Transverse colon (tissue), 4 donors: ENCODE data around the gene TMEM220. TPM values are rescaled to one million over a fixed set of nuclear protein-coding genes. Genes with fewer than 3 reads are reported as not detected.

ENCODE experiments used
- DNase-seq: peaks from one replicate; pipeline ENCODE4 v3.0.0-alpha.2; 2019
- H3K27ac ChIP-seq, 4 donors: fragments of 200-600 bp; sonication (generic); 2 replicates each; pipeline ENCODE4 v1.5.1; 2016 to 2018; ENCODE audit warnings: inconsistent platforms in 4 of 4
- H3K27me3 ChIP-seq: fragments of 200-600 bp; sonication (generic); 2 replicates; pipeline ENCODE4 v1.5.1; 2017; ENCODE audit warnings: inconsistent platforms
- H3K36me3 ChIP-seq, 4 donors: fragments of 200-600 bp; sonication (generic); 2 replicates each; pipeline ENCODE4 v1.5.1; 2017 to 2019; ENCODE audit warnings: inconsistent platforms in 4 of 4
- H3K4me1 ChIP-seq, 4 donors: fragments of 200-600 bp; sonication (generic); 2 replicates each; pipeline ENCODE4 v1.5.1; 2017 to 2020; ENCODE audit warnings: inconsistent platforms in 4 of 4
- H3K4me3 ChIP-seq, 4 donors: fragments of 200-600 bp; sonication (generic); 1 replicate in 1 of 4; 2 replicates in 3 of 4; pipeline versions ENCODE4 v1.5.1 to v1.6.1; 2017 to 2019; ENCODE audit warnings: inconsistent platforms in 4 of 4
- H3K9me3 ChIP-seq, 2 donors: fragments of 200-600 bp; sonication (generic); 2 replicates each; pipeline ENCODE4 v1.5.1; 2017 to 2019; ENCODE audit warnings: inconsistent platforms in 2 of 2
- CTCF ChIP-seq, 5 experiments: fragments of 200-600 bp in 3 of 5; fragments of 450-650 bp in 2 of 5; sonication (generic) in 3 of 5; IDR thresholded peaks; 1 replicate in 2 of 5; 2 replicates in 3 of 5; pipeline ENCODE4 v1.5.1; 2016 to 2017; ENCODE audit warnings: antibody characterized with exemption in 5 of 5, inconsistent platforms in 3 of 5, mild to moderate bottlenecking in 2 of 5, moderate library complexity in 1 of 5
- EP300 ChIP-seq: sonication (generic); formaldehyde crosslinking; IDR thresholded peaks from one replicate; pipeline ENCODE4 v1.6.1; 2017; ENCODE audit warnings: antibody characterized with exemption, low read depth
- POLR2A ChIP-seq: fragments of 450-650 bp; IDR thresholded peaks from one replicate; pipeline ENCODE4 v1.6.1; 2016; ENCODE audit warnings: antibody characterized with exemption, mild to moderate bottlenecking, moderate library complexity
- POLR2AphosphoS5 ChIP-seq, 3 donors: sonication (generic); formaldehyde crosslinking; IDR thresholded peaks; one replicate each; pipeline ENCODE4 v1.6.1; 2016; ENCODE audit warnings: antibody characterized with exemption in 3 of 3
- WGBS, 2 donors: methylation state at CpG; one replicate each; pipeline ENCODE4 v1.1.5; 2018; ENCODE audit warnings: low coverage in 1 of 2; 5-methylcytosine and 5-hydroxymethylcytosine counted together
- in situ Hi-C, 4 donors: fragments of 200-750 bp; cut with MboI; loops; one replicate each; pipeline versions ENCODE4 v1.15.0 to v1.15.1; 2017; ENCODE audit warnings: low sequenced_read_pairs in 3 of 4, low pct_ligation_motif_present in 1 of 4, low pct_unique_long_range_greater_than_20kb in 1 of 4
- intact Hi-C: fragments of 100-400 bp; cut with DNase I; formaldehyde crosslinking; loops from one replicate; pipeline ENCODE4 v1.15.1; 2023; ENCODE audit warnings: low total_unique reads
- total RNA-seq, 4 donors: library from RNA; depleted of rRNA; stranded (reverse); fragments of >200 nt; gene quantifications; one replicate each; pipeline ENCODE4 v1.1.0, GENCODE V29; 2016

TMEM220 gene
- total RNA-seq, 4 donors from 2014 or later, result 2.4 to 18.2 (median 8.1) TPM; not detected in 1

GRCh38 chr17:10681866-10682446 is 47.9 kb downstream of the TMEM220 start:
- Histone ChIP-seq H3K27me3 (no peaks in the 10 kb centered on the region), H3K36me3 (peaks cover 0 to 48% (median 20%) of the 10 kb centered on the region in 4 donors), H3K27ac (peak overlapping the region; percentile 3 to 33 (median 26)), H3K4me3 (no peak overlapping the region), H3K9me3 (no peaks in the 10 kb centered on the region), H3K4me1 (peaks cover 0 to 3% (median 0%) of the 10 kb centered on the region in 4 donors)
- TF ChIP-seq CTCF (IDR thresholded peaks at IDR 0.05) (no peak), POLR2AphosphoS5 (IDR thresholded peaks at IDR 0.05) (no peak), POLR2A (no peak), EP300 (no peak)
- in situ Hi-C loops, result no loop called here
- intact Hi-C loops, result no loop called here
- WGBS, 2 donors, result 75 to 84% methylated on average over 6 to 7 of the region's 7 CpGs
- DNase-seq, result no peak

GRCh38 chr17:10674704-10675103 is 55.1 kb downstream of the TMEM220 start:
- in situ Hi-C loops (loop anchor here in 1 of 4 donors (25.0 kb wide), 1 partner anchor 112 kb away; no protein-coding TSS in a partner anchor), intact Hi-C loops (no loop called here)
- Histone ChIP-seq H3K36me3 (peaks cover 0 to 22% (median 8%) of the 10 kb centered on the region in 4 donors), H3K9me3 (no peaks in the 10 kb centered on the region), H3K27ac (no peak overlapping the region), H3K27me3 (no peaks in the 10 kb centered on the region), H3K4me1 (no peaks in the 10 kb centered on the region), H3K4me3 (no peak overlapping the region)
- no peak for DNase-seq
- WGBS, 2 donors, result 98 to 100% methylated on average over 2 to 4 of the region's 4 CpGs
- no peak for TF ChIP-seq POLR2AphosphoS5 (IDR thresholded peaks at IDR 0.05)
- no peak for TF ChIP-seq CTCF (IDR thresholded peaks at IDR 0.05)
- no peak for TF ChIP-seq EP300
- no peak for TF ChIP-seq POLR2A

- no peak for DNase-seq
- in situ Hi-C loops (loop anchor here in 1 of 4 donors (25.0 kb wide), 1 partner anchor 111 kb away; no protein-coding TSS in a partner anchor), intact Hi-C loops (no loop called here)
- Histone ChIP-seq H3K4me1 (no peaks in the 10 kb centered on the region), H3K27me3 (no peaks in the 10 kb centered on the region), H3K27ac (peak overlapping the region in 1 of 4 donors; percentile 38), H3K4me3 (no peak overlapping the region), H3K9me3 (no peaks in the 10 kb centered on the region), H3K36me3 (peaks cover 0 to 16% (median 5%) of the 10 kb centered on the region in 4 donors)
- TF ChIP-seq POLR2A (no peak), POLR2AphosphoS5 (IDR thresholded peaks at IDR 0.05) (no peak), EP300 (no peak), CTCF (IDR thresholded peaks at IDR 0.05) (no peak)
- 93 to 95% methylated on average over 8 to 12 of the region's 12 CpGs for WGBS, 2 donors
Observed at GRCh38 chr17:10673312-10673711, 56.5 kb downstream of the TMEM220 start.

DNA sequence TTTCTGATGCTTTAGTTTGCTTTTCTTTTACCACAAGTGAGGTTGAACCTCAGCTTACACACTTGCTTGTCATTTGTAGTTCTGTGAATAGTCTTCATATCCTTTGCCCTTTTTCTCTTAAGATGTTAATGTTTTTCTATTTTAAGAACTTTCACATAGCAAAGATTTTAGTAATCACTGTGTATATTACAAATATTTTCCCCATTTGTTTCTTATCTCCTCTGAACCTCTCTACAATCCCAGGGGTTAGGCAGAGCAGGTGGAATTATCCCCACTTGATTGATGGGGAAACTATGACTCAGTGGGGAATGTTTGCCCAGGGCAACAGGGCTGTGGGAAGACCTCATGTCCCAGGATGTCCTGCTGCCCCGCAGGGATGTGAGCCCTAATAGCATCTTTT is 61.0 kb downstream of the TMEM220 start:
- in situ Hi-C loops, result loop anchor here in 1 of 4 donors (25.0 kb wide), 1 partner anchor 106 kb away; no protein-coding TSS in a partner anchor
- WGBS, 2 donors, result 83 to 89% methylated on average over 1 of the region's 1 CpG

More for the DNA sequence above, 61.0 kb downstream of the TMEM220 start:
- intact Hi-C loops, result no loop called here
- H3K27ac ChIP-seq, result no peak overlapping the region
- TF ChIP-seq CTCF (IDR thresholded peaks at IDR 0.05), result no peak
- no peak for TF ChIP-seq EP300
- no peak for TF ChIP-seq POLR2A
- no peak for TF ChIP-seq POLR2AphosphoS5 (IDR thresholded peaks at IDR 0.05)
- no peak overlapping the region for H3K4me3 ChIP-seq
- no peaks in the 10 kb centered on the region for H3K36me3 ChIP-seq
- no peaks in the 10 kb centered on the region for H3K9me3 ChIP-seq
- H3K4me1 ChIP-seq, result no peaks in the 10 kb centered on the region
- DNase-seq, result no peak
- H3K27me3 ChIP-seq, result no peaks in the 10 kb centered on the region
